Measurements from ENCODE around the gene IRX5. TPM values are rescaled to one million over a fixed set of nuclear protein-coding genes. Genes with fewer than 3 reads are reported as not detected.

Gene IRX5
- total and polyA plus RNA-seq, 8 donors: 0.75 to 15.2 (median 3.5) TPM; not detected in 1

GRCh38 chr16:54921206-54921824, 9.3 kb upstream of the IRX5 start:
- peaks cover 6 to 51% (median 7%) of the 10 kb centered on the region in 3 donors for H3K27me3 ChIP-seq
- no peak for DNase-seq
- H3K4me1 ChIP-seq: peaks cover 0 to 4% (median under 1%) of the 10 kb centered on the region in 4 donors
- H3K9me3 ChIP-seq: no peaks in the 10 kb centered on the region
- intact Hi-C loops (cut with DNase I; ENCODE audit: low total_unique reads): no loop called here
- no peak for TF ChIP-seq EP300 (IDR thresholded peaks at IDR 0.05)
- no peak for TF ChIP-seq POLR2AphosphoS5 (IDR thresholded peaks at IDR 0.05)
- no peak for TF ChIP-seq POLR2A (IDR thresholded peaks at IDR 0.05)
- TF ChIP-seq CTCF (IDR thresholded peaks at IDR 0.05): no peak
- H3K36me3 ChIP-seq: no peaks in the 10 kb centered on the region
- H3K4me3 ChIP-seq: no peak overlapping the region
- no peak overlapping the region for H3K27ac ChIP-seq
- WGBS, 5 donors: 61 to 76% (median 75%) methylated on average over 3 of the region's 3 CpGs

GRCh38 chr16:54923055-54923473, 7.6 kb upstream of the IRX5 start:
- intact Hi-C loops (cut with DNase I; ENCODE audit: low total_unique reads): no loop called here
- WGBS, 5 donors: 82 to 95% (median 90%) methylated on average over 4 of the region's 4 CpGs
- no peak overlapping the region for H3K4me3 ChIP-seq
- TF ChIP-seq POLR2A (IDR thresholded peaks at IDR 0.05) (no peak), POLR2AphosphoS5 (IDR thresholded peaks at IDR 0.05) (no peak), EP300 (IDR thresholded peaks at IDR 0.05) (no peak), CTCF (IDR thresholded peaks at IDR 0.05) (no peak)
- no peak for DNase-seq
- H3K27me3 ChIP-seq: peaks cover 6 to 68% (median 17%) of the 10 kb centered on the region in 3 donors
- H3K4me1 ChIP-seq: peaks cover 0 to 16% (median 9%) of the 10 kb centered on the region in 4 donors
- H3K27ac ChIP-seq: peak overlapping the region in 1 of 5 donors; percentile 97
- H3K36me3 ChIP-seq: no peaks in the 10 kb centered on the region
- no peaks in the 10 kb centered on the region for H3K9me3 ChIP-seq

GRCh38 chr16:54923988-54924387, 6.7 kb upstream of the IRX5 start:
- H3K27me3 ChIP-seq: peaks cover 6 to 76% (median 20%) of the 10 kb centered on the region in 3 donors
- H3K9me3 ChIP-seq: no peaks in the 10 kb centered on the region
- intact Hi-C loops (cut with DNase I; ENCODE audit: low total_unique reads): no loop called here
- H3K36me3 ChIP-seq: no peaks in the 10 kb centered on the region
- no peak for DNase-seq
- WGBS, 5 donors: 66 to 81% (median 70%) methylated on average over 2 of the region's 2 CpGs
- H3K4me1 ChIP-seq: peaks cover 0 to 23% (median 13%) of the 10 kb centered on the region in 4 donors
- TF ChIP-seq CTCF (IDR thresholded peaks at IDR 0.05) (no peak), EP300 (IDR thresholded peaks at IDR 0.05) (no peak), POLR2A (IDR thresholded peaks at IDR 0.05) (no peak), POLR2AphosphoS5 (IDR thresholded peaks at IDR 0.05) (no peak)
- H3K27ac ChIP-seq: peak overlapping the region in 1 of 5 donors; percentile 97
- no peak overlapping the region for H3K4me3 ChIP-seq

GRCh38 chr16:54926166-54926838, 4.4 kb upstream of the IRX5 start:
- 52 to 66% (median 54%) methylated on average over 4 of the region's 4 CpGs for WGBS, 5 donors
- TF ChIP-seq CTCF (IDR thresholded peaks at IDR 0.05) (no peak), EP300 (IDR thresholded peaks at IDR 0.05) (no peak), POLR2AphosphoS5 (IDR thresholded peaks at IDR 0.05) (no peak), POLR2A (IDR thresholded peaks at IDR 0.05) (no peak)
- Histone ChIP-seq H3K27me3 (peaks cover 6 to 89% (median 32%) of the 10 kb centered on the region in 3 donors), H3K36me3 (no peaks in the 10 kb centered on the region), H3K4me1 (peaks cover 11 to 44% (median 34%) of the 10 kb centered on the region in 4 donors), H3K4me3 (peak overlapping the region in 1 of 4 donors; percentile 73), H3K9me3 (no peaks in the 10 kb centered on the region), H3K27ac (peak overlapping the region in 2 of 5 donors; percentile 90 to 97)
- no peak for DNase-seq
- intact Hi-C loops (cut with DNase I; ENCODE audit: low total_unique reads): no loop called here

All from stomach (tissue), 9 donors.